ENCODE results near the gene EEA1.

EEA1 gene

DNA sequence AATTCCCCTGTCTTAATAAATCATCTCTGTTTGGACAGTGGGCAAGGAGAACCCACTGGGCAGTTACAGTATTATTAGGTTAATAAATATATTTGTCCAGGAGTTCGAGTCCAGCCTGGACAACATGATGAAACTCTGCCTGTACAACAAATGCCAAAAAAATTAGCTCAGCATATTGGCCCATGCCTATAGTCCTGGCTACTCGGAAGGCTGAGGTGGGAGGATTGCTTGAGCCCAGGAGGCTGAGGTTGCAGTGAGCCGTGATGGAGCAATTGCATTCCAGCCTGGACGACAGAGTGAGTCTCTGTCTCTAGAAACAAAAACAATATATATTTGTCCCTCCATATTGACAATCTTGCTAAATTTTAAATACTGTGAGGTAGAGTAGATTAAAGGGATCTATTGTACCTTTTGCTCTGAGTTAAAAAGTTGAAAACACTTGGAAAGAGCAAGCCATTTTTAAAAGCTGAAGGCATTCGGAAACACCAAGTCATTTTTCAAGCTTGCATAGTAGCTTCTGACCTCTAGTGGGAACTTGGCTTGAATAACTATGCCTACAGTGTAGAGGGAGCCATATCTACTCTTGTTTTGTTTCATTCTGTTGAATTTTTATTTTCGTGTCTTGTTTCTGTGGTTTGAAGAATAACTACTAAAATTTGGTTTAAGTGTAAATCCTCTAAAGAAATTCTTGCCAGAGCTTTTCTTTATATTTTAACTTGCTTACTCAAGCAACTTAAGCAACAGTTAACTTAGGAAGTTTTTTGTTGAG lies 14.6 kb upstream of the EEA1 start:
- no peaks in the 10 kb centered on the region for H3K36me3 ChIP-seq
- H3K4me3 ChIP-seq (ENCODE audit: low read depth, low read length) = no peak overlapping the region
- H3K9me3 ChIP-seq (ENCODE audit: severe bottlenecking) = no peaks in the 10 kb centered on the region
- DNase-seq = no peak
- no peaks in the 10 kb centered on the region for H3K27me3 ChIP-seq (ENCODE audit: insufficient read depth, low read depth, severe bottlenecking)
- H3K27ac ChIP-seq = no peak overlapping the region
- TF ChIP-seq, protein P1, sequence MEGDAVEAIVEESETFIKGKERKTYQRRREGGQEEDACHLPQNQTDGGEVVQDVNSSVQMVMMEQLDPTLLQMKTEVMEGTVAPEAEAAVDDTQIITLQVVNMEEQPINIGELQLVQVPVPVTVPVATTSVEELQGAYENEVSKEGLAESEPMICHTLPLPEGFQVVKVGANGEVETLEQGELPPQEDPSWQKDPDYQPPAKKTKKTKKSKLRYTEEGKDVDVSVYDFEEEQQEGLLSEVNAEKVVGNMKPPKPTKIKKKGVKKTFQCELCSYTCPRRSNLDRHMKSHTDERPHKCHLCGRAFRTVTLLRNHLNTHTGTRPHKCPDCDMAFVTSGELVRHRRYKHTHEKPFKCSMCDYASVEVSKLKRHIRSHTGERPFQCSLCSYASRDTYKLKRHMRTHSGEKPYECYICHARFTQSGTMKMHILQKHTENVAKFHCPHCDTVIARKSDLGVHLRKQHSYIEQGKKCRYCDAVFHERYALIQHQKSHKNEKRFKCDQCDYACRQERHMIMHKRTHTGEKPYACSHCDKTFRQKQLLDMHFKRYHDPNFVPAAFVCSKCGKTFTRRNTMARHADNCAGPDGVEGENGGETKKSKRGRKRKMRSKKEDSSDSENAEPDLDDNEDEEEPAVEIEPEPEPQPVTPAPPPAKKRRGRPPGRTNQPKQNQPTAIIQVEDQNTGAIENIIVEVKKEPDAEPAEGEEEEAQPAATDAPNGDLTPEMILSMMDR (IDR thresholded peaks at IDR 0.05; ENCODE audit: low read depth, low read length) = no peak

DNA sequence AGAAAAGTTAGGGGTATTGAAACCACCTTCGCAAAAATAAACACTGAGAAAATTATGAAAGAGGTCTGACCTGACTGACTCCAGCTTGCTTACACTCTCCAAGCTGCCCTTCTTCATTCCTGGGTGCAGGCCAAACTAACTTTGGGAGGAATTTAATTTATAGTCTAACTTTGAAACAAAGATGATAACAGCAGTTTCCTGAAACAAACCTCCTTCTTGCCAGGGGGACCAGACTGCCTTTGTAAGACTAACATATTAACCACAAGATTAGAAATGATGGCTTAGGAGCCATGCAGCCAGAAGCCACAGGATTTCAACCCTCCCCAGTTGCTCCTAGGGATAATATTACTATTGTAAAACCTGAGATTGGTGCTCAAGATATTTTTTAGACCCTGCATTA lies 13.8 kb upstream of the EEA1 start:
- Histone ChIP-seq H3K27ac (no peak overlapping the region), H3K27me3 (ENCODE audit: insufficient read depth, low read depth, severe bottlenecking) (no peaks in the 10 kb centered on the region), H3K9me3 (ENCODE audit: severe bottlenecking) (no peaks in the 10 kb centered on the region), H3K4me3 (ENCODE audit: low read depth, low read length) (no peak overlapping the region), H3K36me3 (no peaks in the 10 kb centered on the region)
- TF ChIP-seq, protein P1 (IDR thresholded peaks at IDR 0.05; ENCODE audit: low read depth, low read length) = no peak
- DNase-seq = no peak

DNA sequence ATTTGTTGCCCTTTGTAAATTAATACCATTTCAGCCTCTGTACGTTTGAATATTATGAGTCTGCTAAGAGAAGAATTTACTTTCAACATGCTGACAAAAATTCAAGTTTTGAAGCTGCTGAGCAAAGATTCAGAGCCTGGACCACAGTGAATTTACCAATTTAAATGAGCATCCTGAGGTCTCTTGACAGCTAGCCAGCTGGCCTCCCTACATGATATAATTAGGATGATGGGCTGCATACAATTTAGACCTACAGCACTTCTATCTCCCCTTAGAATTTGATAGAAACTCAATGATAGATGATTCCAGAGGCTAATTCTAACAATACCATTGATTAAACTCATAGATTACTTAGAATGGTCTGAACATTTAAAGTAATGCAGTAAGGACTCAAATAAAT lies 10.0 kb upstream of the EEA1 start:
- H3K27me3 ChIP-seq (ENCODE audit: insufficient read depth, low read depth, severe bottlenecking) = no peaks in the 10 kb centered on the region
- H3K27ac ChIP-seq = no peak overlapping the region
- DNase-seq = no peak
- no peak overlapping the region for H3K4me3 ChIP-seq (ENCODE audit: low read depth, low read length)
- H3K36me3 ChIP-seq = no peaks in the 10 kb centered on the region
- no peaks in the 10 kb centered on the region for H3K9me3 ChIP-seq (ENCODE audit: severe bottlenecking)
- TF ChIP-seq, protein P1 (IDR thresholded peaks at IDR 0.05; ENCODE audit: low read depth, low read length) = no peak

DNA sequence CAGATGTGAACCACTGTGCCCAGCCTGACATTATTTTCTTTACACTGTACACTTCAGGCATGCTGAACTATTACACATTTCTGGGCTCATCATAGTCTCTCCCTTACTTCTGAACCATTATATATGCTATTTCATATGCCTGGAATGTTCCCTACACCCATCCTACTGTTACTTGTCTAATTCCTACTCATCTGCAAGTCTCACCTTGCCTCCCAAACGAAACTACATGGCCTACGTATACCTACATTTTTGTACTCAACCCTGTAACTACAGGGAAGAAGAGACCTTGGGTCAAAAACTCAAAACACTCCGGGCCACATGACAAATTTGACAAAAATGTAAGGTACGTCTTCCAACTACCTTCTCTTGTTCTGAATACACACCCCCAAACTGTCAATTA lies 9.5 kb upstream of the EEA1 start:
- H3K27me3 ChIP-seq (ENCODE audit: insufficient read depth, low read depth, severe bottlenecking) = no peaks in the 10 kb centered on the region
- TF ChIP-seq, protein P1 (IDR thresholded peaks at IDR 0.05; ENCODE audit: low read depth, low read length) = no peak
- H3K9me3 ChIP-seq (ENCODE audit: severe bottlenecking) = no peaks in the 10 kb centered on the region
- no peak overlapping the region for H3K27ac ChIP-seq
- no peak for DNase-seq
- no peak overlapping the region for H3K4me3 ChIP-seq (ENCODE audit: low read depth, low read length)
- H3K36me3 ChIP-seq = no peaks in the 10 kb centered on the region

DNA sequence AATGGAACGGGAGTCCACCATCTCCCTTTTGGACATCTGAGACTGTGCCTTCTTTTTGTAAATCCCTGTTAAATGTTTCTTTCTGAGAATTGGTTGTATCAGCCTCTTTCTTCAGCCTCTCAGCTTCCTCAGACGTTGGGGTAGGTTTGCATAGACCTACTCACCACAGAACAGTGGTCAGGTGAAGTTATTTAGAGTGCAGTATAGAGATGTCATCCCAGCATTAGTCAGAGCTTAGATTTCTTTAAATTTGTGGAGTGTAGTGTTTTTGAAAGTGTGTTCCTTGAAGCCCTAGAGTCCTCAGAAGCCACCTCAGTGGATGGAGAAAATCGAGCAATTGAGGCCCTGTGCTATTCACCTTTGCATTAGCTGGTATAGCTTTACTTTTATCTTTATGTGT lies 8.9 kb upstream of the EEA1 start:
- Histone ChIP-seq H3K9me3 (ENCODE audit: severe bottlenecking) (no peaks in the 10 kb centered on the region), H3K36me3 (no peaks in the 10 kb centered on the region), H3K27ac (no peak overlapping the region), H3K27me3 (ENCODE audit: insufficient read depth, low read depth, severe bottlenecking) (no peaks in the 10 kb centered on the region), H3K4me3 (ENCODE audit: low read depth, low read length) (no peak overlapping the region)
- TF ChIP-seq, protein P1 (IDR thresholded peaks at IDR 0.05; ENCODE audit: low read depth, low read length) = no peak
- no peak for DNase-seq

DNA sequence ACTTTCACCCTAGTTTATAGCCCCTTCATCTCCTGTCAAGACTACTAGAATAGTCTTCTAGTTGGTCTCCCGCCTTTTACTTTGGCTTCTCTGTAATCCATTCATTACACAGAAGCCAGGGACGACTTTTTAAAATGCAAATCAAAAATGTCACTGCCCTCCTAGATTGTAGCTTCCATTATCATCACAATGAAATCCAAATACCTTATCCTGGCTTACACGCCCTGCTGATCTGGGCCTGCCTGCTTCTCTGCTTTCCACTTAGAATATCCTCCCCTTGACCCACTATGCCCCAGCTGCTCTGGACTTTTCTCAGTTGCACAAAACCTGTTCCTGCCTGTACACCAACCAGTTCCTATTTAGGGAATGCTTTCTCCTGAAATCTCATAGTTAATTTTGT lies 4.5 kb upstream of the EEA1 start:
- no peak overlapping the region for H3K27ac ChIP-seq
- H3K4me3 ChIP-seq (ENCODE audit: low read depth, low read length) = no peak overlapping the region
- H3K27me3 ChIP-seq (ENCODE audit: insufficient read depth, low read depth, severe bottlenecking) = no peaks in the 10 kb centered on the region
- no peaks in the 10 kb centered on the region for H3K36me3 ChIP-seq
- no peak for DNase-seq
- H3K9me3 ChIP-seq (ENCODE audit: severe bottlenecking) = no peaks in the 10 kb centered on the region
- TF ChIP-seq, protein P1 (IDR thresholded peaks at IDR 0.05; ENCODE audit: low read depth, low read length) = no peak
